ENCODE measurements around the gene DEFB123.
"Not testable (repeated sequence)": the region's sequence is repeated elsewhere in the genome, so short reads cannot be mapped to it uniquely, and the experiment has no call there.

The DEFB123 gene

GRCh38 chr20:31440012-31440659 is at the start of gene DEFB123:
TSS of gene DEFB123 (plus strand) at chr20:31440632. CDS start at chr20:31440699, 67 bp downstream.
- no peak for DNase-seq (ENCODE audit: low spot score)

GRCh38 chr20:31392836-31393235 is 47.6 kb upstream of the DEFB123 start:
- no peak for DNase-seq (ENCODE audit: low spot score)

- no peak for DNase-seq (ENCODE audit: low spot score)
Measured at GRCh38 chr20:31394900-31395299, 45.5 kb upstream of the DEFB123 start.

- DNase-seq (ENCODE audit: low spot score), result no peak
Measured at GRCh38 chr20:31403886-31404285, 36.5 kb upstream of the DEFB123 start.

- no peak for DNase-seq (ENCODE audit: low spot score)
Measured at GRCh38 chr20:31406115-31406514, 34.3 kb upstream of the DEFB123 start, which contains the start of gene DEFB121. TSS of gene DEFB121 (minus strand) at chr20:31406215. CDS start at chr20:31406152, 63 bp downstream.

GRCh38 chr20:31410011-31410410 is 30.4 kb upstream of the DEFB123 start:
- DNase-seq (ENCODE audit: low spot score), result no peak

GRCh38 chr20:31414381-31414780 is 26.1 kb upstream of the DEFB123 start:
- DNase-seq (ENCODE audit: low spot score), result no peak

- DNase-seq (ENCODE audit: low spot score), result no peak
Measured at GRCh38 chr20:31415653-31416052, 24.8 kb upstream of the DEFB123 start.

GRCh38 chr20:31418307-31418706 is 22.1 kb upstream of the DEFB123 start:
- no peak for DNase-seq (ENCODE audit: low spot score)

GRCh38 chr20:31425797-31426196 is 14.6 kb upstream of the DEFB123 start:
- no peak for DNase-seq (ENCODE audit: low spot score)

GRCh38 chr20:31426891-31427551 is 13.4 kb upstream of the DEFB123 start:
- DNase-seq (ENCODE audit: low spot score), result not testable (repeated sequence)

GRCh38 chr20:31427576-31427975 is 12.9 kb upstream of the DEFB123 start:
- not testable (repeated sequence) for DNase-seq (ENCODE audit: low spot score)

GRCh38 chr20:31430568-31431115 is 9.8 kb upstream of the DEFB123 start:
- no peak for DNase-seq (ENCODE audit: low spot score)

GRCh38 chr20:31446084-31446819 is 5.8 kb downstream of the DEFB123 start:
- DNase-seq (ENCODE audit: low spot score), result no peak

- no peak for DNase-seq (ENCODE audit: low spot score)
Measured at GRCh38 chr20:31449511-31450414, 9.3 kb downstream of the DEFB123 start.

- no peak for DNase-seq (ENCODE audit: low spot score)
Measured at GRCh38 chr20:31452575-31452974, 12.1 kb downstream of the DEFB123 start.

- no peak for DNase-seq (ENCODE audit: low spot score)
Measured at GRCh38 chr20:31454361-31454760, 13.9 kb downstream of the DEFB123 start.

- not testable (repeated sequence) for DNase-seq (ENCODE audit: low spot score)
Measured at GRCh38 chr20:31470946-31471345, 30.5 kb downstream of the DEFB123 start.

GRCh38 chr20:31472395-31473330 is 32.2 kb downstream of the DEFB123 start:
- no peak for DNase-seq (ENCODE audit: low spot score)

- no peak for DNase-seq (ENCODE audit: low spot score)
Measured at GRCh38 chr20:31473331-31474096, 33.1 kb downstream of the DEFB123 start.
